ENCODE results near the gene RGS4. TPM values are rescaled to one million over a fixed set of nuclear protein-coding genes. Genes with fewer than 3 reads are reported as not detected.

RGS4 gene
- total and polyA plus RNA-seq, 9 donors: 0.85 to 3.8 (median 1.8) TPM

GRCh38 chr1:163066168-163066567 lies 3.0 kb upstream of the RGS4 start:
- WGBS (ENCODE audit: insufficient coverage): 100% methylated on average over 1 of the region's 1 CpG
- no peaks in the 10 kb centered on the region for H3K36me3 ChIP-seq (ENCODE audit: control insufficient read depth, insufficient read depth, low read length)
- H3K27me3 ChIP-seq (ENCODE audit: control insufficient read depth, insufficient read depth, low read length): no peaks in the 10 kb centered on the region

DNA sequence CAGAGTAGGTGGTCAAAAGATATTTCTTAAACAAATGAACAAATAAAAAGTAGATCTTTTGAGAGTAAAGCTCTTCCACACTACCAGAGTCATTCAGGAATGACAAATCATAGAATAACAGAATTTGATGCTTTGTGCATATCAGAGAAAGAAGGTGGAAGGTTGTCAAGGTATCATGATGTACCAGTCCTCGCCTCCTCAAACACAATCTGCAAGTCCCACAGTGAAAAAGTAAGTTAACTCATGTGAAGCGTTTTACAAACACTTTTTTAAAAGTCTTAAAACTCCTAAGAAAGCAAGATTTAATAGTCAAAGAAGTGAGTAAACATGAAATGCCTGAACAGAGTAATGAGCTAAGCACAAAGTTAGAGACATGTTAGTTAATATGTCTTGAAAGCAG lies 2.5 kb upstream of the RGS4 start:
- H3K4me1 ChIP-seq (ENCODE audit: control insufficient read depth, insufficient read depth, low read length): no peaks in the 10 kb centered on the region
- no peak for DNase-seq
- WGBS (ENCODE audit: insufficient coverage): no CpG with 5 or more reads among the region's 2 CpGs
- no peak overlapping the region for H3K27ac ChIP-seq (ENCODE audit: low read length)
- H3K27me3 ChIP-seq (ENCODE audit: control insufficient read depth, insufficient read depth, low read length): no peaks in the 10 kb centered on the region
- H3K9me3 ChIP-seq (replicated peaks; ENCODE audit: control insufficient read depth, low read depth, low read length): no peaks in the 10 kb centered on the region
- H3K36me3 ChIP-seq (ENCODE audit: control insufficient read depth, insufficient read depth, low read length): no peaks in the 10 kb centered on the region
- H3K4me3 ChIP-seq (ENCODE audit: low read length): no peak overlapping the region

More at GRCh38 chr1:163066168-163066567, 3.0 kb upstream of the RGS4 start:
- no peaks in the 10 kb centered on the region for H3K9me3 ChIP-seq (replicated peaks; ENCODE audit: control insufficient read depth, low read depth, low read length)
- H3K4me1 ChIP-seq (ENCODE audit: control insufficient read depth, insufficient read depth, low read length): no peaks in the 10 kb centered on the region
- DNase-seq: no peak
- H3K27ac ChIP-seq (ENCODE audit: low read length): no peak overlapping the region
- no peak overlapping the region for H3K4me3 ChIP-seq (ENCODE audit: low read length)

GRCh38 chr1:163068716-163069115 lies 445 bp upstream of the RGS4 start:
- no peaks in the 10 kb centered on the region for H3K27me3 ChIP-seq (ENCODE audit: control insufficient read depth, insufficient read depth, low read length)
- H3K4me1 ChIP-seq (ENCODE audit: control insufficient read depth, insufficient read depth, low read length): no peaks in the 10 kb centered on the region
- H3K36me3 ChIP-seq (ENCODE audit: control insufficient read depth, insufficient read depth, low read length): no peaks in the 10 kb centered on the region
- 29% methylated on average over 3 of the region's 5 CpGs for WGBS (ENCODE audit: insufficient coverage)
- no peaks in the 10 kb centered on the region for H3K9me3 ChIP-seq (replicated peaks; ENCODE audit: control insufficient read depth, low read depth, low read length)
- no peak overlapping the region for H3K4me3 ChIP-seq (ENCODE audit: low read length)
- DNase-seq: peak; percentile 49
- H3K27ac ChIP-seq (ENCODE audit: low read length): no peak overlapping the region

GRCh38 chr1:163069655-163070277 lies 605 bp downstream of the RGS4 start:
- DNase-seq: no peak
- no CpG with 5 or more reads among the region's 2 CpGs for WGBS (ENCODE audit: insufficient coverage)
- H3K9me3 ChIP-seq (replicated peaks; ENCODE audit: control insufficient read depth, low read depth, low read length): no peaks in the 10 kb centered on the region
- H3K36me3 ChIP-seq (ENCODE audit: control insufficient read depth, insufficient read depth, low read length): no peaks in the 10 kb centered on the region
- no peaks in the 10 kb centered on the region for H3K4me1 ChIP-seq (ENCODE audit: control insufficient read depth, insufficient read depth, low read length)
- H3K27me3 ChIP-seq (ENCODE audit: control insufficient read depth, insufficient read depth, low read length): no peaks in the 10 kb centered on the region
- no peak overlapping the region for H3K4me3 ChIP-seq (ENCODE audit: low read length)
- no peak overlapping the region for H3K27ac ChIP-seq (ENCODE audit: low read length)

DNA sequence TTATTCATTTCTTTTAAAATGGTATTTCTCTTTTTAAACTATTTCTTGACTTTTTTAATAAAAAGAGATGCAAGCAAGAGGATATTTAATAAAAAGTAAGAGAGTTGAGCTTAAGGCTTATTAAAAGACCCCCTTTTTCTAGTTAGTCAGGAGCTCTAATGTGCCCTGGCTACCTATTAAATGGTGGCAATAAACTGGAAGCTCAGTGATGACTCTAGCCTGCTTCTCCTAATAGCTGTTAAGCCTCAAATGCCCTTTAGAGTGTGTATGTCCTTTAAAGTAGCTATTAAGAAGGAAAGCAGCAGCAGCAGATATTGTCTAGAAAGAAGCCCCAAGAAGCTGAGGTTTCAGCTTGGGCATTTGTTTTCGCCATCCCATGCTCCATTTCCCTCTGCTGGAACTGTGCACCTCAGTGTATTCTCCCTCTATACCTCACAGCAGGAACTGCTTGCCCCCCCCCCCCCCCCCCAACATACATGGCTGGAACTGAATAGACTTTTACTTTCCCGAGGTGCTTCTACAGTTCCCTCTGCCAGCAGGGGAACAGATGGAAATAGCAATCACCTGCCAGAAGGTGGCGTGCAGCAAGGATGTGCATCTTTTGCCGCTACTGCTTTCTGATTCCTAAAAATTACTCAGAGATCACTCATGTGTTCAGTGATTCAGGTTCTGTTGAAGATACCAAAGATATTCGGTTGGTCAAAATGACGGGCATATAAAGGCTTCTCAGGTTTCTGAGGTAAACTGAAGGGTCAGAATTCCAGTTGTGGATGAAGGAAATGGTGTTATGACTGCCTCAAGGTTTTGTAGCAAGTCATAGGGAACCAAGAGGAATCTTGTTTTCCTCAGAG lies 2.5 kb downstream of the RGS4 start:
- H3K27me3 ChIP-seq (ENCODE audit: control insufficient read depth, insufficient read depth, low read length): no peaks in the 10 kb centered on the region
- H3K36me3 ChIP-seq (ENCODE audit: control insufficient read depth, insufficient read depth, low read length): no peaks in the 10 kb centered on the region
- peak; percentile 56 for DNase-seq
- no peak overlapping the region for H3K4me3 ChIP-seq (ENCODE audit: low read length)
- 0% methylated on average over 2 of the region's 6 CpGs for WGBS (ENCODE audit: insufficient coverage)
- H3K4me1 ChIP-seq (ENCODE audit: control insufficient read depth, insufficient read depth, low read length): no peaks in the 10 kb centered on the region
- H3K27ac ChIP-seq (ENCODE audit: low read length): no peak overlapping the region
- no peaks in the 10 kb centered on the region for H3K9me3 ChIP-seq (replicated peaks; ENCODE audit: control insufficient read depth, low read depth, low read length)

DNA sequence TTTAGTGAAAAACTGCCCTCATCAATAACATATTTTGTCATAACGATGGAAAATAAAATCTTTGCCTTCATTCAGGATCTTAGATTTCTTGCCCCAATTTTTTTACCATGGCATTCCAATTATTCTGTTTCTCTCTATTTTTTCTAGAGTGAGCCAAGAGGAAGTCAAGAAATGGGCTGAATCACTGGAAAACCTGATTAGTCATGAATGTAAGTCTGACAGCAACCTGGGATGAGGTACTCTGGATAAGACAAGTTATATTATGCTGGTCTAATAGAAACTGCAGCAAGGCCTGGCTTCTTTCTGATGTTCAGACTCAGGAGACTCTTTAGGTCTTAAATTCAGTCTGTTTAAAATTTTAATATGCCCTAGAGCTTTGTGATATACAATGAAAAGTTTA lies 3.5 kb downstream of the RGS4 start:
- Histone ChIP-seq H3K27ac (ENCODE audit: low read length) (no peak overlapping the region), H3K36me3 (ENCODE audit: control insufficient read depth, insufficient read depth, low read length) (no peaks in the 10 kb centered on the region), H3K4me3 (ENCODE audit: low read length) (no peak overlapping the region), H3K4me1 (ENCODE audit: control insufficient read depth, insufficient read depth, low read length) (no peaks in the 10 kb centered on the region), H3K9me3 (replicated peaks; ENCODE audit: control insufficient read depth, low read depth, low read length) (no peaks in the 10 kb centered on the region), H3K27me3 (ENCODE audit: control insufficient read depth, insufficient read depth, low read length) (no peaks in the 10 kb centered on the region)
- DNase-seq: no peak
- no CpG with 5 or more reads among the region's 1 CpG for WGBS (ENCODE audit: insufficient coverage)

DNA sequence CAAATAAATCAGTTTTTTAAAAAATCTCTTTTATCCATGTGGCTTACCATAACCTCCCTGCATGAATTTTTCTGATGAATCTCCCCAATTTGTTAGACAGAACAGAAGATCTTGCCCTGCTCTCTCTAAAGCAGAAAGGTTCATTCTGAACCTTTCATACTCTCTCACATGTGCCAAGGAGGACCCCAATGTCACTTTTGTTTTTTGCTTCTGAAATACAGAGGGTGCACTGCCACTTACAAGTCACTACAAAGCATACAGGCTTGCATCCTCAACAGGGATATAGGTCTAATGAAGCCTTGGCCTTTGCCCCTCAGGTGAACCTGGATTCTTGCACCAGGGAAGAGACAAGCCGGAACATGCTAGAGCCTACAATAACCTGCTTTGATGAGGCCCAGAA lies 4.8 kb downstream of the RGS4 start:
- no peak for DNase-seq
- H3K36me3 ChIP-seq (ENCODE audit: control insufficient read depth, insufficient read depth, low read length): no peaks in the 10 kb centered on the region
- H3K27ac ChIP-seq (ENCODE audit: low read length): no peak overlapping the region
- no peaks in the 10 kb centered on the region for H3K27me3 ChIP-seq (ENCODE audit: control insufficient read depth, insufficient read depth, low read length)
- 100% methylated on average over 1 of the region's 1 CpG for WGBS (ENCODE audit: insufficient coverage)
- H3K9me3 ChIP-seq (replicated peaks; ENCODE audit: control insufficient read depth, low read depth, low read length): no peaks in the 10 kb centered on the region
- no peaks in the 10 kb centered on the region for H3K4me1 ChIP-seq (ENCODE audit: control insufficient read depth, insufficient read depth, low read length)
- no peak overlapping the region for H3K4me3 ChIP-seq (ENCODE audit: low read length)

- H3K9me3 ChIP-seq (replicated peaks; ENCODE audit: control insufficient read depth, low read depth, low read length): no peaks in the 10 kb centered on the region
- no peak overlapping the region for H3K27ac ChIP-seq (ENCODE audit: low read length)
- H3K27me3 ChIP-seq (ENCODE audit: control insufficient read depth, insufficient read depth, low read length): no peaks in the 10 kb centered on the region
- H3K4me1 ChIP-seq (ENCODE audit: control insufficient read depth, insufficient read depth, low read length): no peaks in the 10 kb centered on the region
- H3K4me3 ChIP-seq (ENCODE audit: low read length): no peak overlapping the region
- WGBS (ENCODE audit: insufficient coverage): no CpG with 5 or more reads among the region's 2 CpGs
- H3K36me3 ChIP-seq (ENCODE audit: control insufficient read depth, insufficient read depth, low read length): no peaks in the 10 kb centered on the region
- no peak for DNase-seq
Measured at GRCh38 chr1:163074716-163075284, 5.6 kb downstream of the RGS4 start.

- no peak overlapping the region for H3K27ac ChIP-seq (ENCODE audit: low read length)
- H3K36me3 ChIP-seq (ENCODE audit: control insufficient read depth, insufficient read depth, low read length): no peaks in the 10 kb centered on the region
- H3K4me3 ChIP-seq (ENCODE audit: low read length): no peak overlapping the region
- H3K4me1 ChIP-seq (ENCODE audit: control insufficient read depth, insufficient read depth, low read length): no peaks in the 10 kb centered on the region
- WGBS (ENCODE audit: insufficient coverage): no CpG with 5 or more reads among the region's 4 CpGs
- H3K9me3 ChIP-seq (replicated peaks; ENCODE audit: control insufficient read depth, low read depth, low read length): no peaks in the 10 kb centered on the region
- H3K27me3 ChIP-seq (ENCODE audit: control insufficient read depth, insufficient read depth, low read length): no peaks in the 10 kb centered on the region
- no peak for DNase-seq
Measured at GRCh38 chr1:163076044-163076443, 6.9 kb downstream of the RGS4 start.

DNA sequence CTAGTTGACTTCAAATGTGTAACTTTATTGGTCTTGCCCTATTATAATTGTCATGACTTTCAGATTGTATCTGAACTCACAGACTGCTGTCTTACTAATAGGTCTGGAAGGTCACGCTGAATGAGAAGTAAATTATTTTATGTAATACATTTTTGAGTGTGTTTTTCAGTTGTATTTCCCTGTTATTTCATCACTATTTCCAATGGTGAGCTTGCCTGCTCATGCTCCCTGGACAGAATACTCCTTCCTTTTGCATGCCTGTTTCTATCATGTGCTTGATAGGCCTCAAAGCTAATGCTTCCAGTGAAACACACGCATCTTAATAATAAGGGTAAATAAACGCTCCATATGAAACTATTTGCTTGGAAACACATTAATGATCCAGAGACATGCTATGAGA lies 7.3 kb downstream of the RGS4 start:
- H3K4me1 ChIP-seq (ENCODE audit: control insufficient read depth, insufficient read depth, low read length): no peaks in the 10 kb centered on the region
- DNase-seq: no peak
- whole genome bisulfite sequencing (ENCODE audit: insufficient coverage): no CpG with 5 or more reads among the region's 3 CpGs

More for the DNA sequence above, 7.3 kb downstream of the RGS4 start:
- no peaks in the 10 kb centered on the region for H3K36me3 ChIP-seq (ENCODE audit: control insufficient read depth, insufficient read depth, low read length)
- no peaks in the 10 kb centered on the region for H3K27me3 ChIP-seq (ENCODE audit: control insufficient read depth, insufficient read depth, low read length)
- H3K9me3 ChIP-seq (replicated peaks; ENCODE audit: control insufficient read depth, low read depth, low read length): no peaks in the 10 kb centered on the region
- H3K4me3 ChIP-seq (ENCODE audit: low read length): no peak overlapping the region
- no peak overlapping the region for H3K27ac ChIP-seq (ENCODE audit: low read length)
